RWPE2 (cell line): ENCODE data around the gene NXF1.

Source experiments
- ATAC-seq: fragments of 200-7000 bp; cut with Tn5 transposase; 3 replicates; pipeline ENCODE4 v1.9.1; 2021; ENCODE audit warnings: low read depth
- DNase-seq: peaks from one replicate; pipeline ENCODE4 v3.0.0-alpha.2; 2020; ENCODE audit warnings: low spot score
- H3K27ac ChIP-seq: fragments of 450-650 bp; 2 replicates; pipeline ENCODE4 v1.5.1; 2017; ENCODE audit warnings: mild to moderate bottlenecking; ENCODE audit not compliant: poor library complexity, severe bottlenecking
- H3K27me3 ChIP-seq: fragments of 250-450 bp; sonication (Bioruptor Pico); 2 replicates; pipeline ENCODE4 v1.5.1; 2021; ENCODE audit warnings: mild to moderate bottlenecking, moderate library complexity; ENCODE audit not compliant: insufficient read depth, poor library complexity, severe bottlenecking
- H3K36me3 ChIP-seq: fragments of 250-450 bp; sonication (Bioruptor Pico); 2 replicates; pipeline ENCODE4 v1.5.1; 2020; ENCODE audit warnings: low read depth, mild to moderate bottlenecking, moderate library complexity
- H3K4me1 ChIP-seq: fragments of 250-450 bp; sonication (Bioruptor Pico); 2 replicates; pipeline ENCODE4 v1.5.1; 2021; ENCODE audit warnings: mild to moderate bottlenecking, moderate library complexity; ENCODE audit not compliant: insufficient read depth, poor library complexity, severe bottlenecking
- H3K4me3 ChIP-seq: fragments of 250-450 bp; sonication (Bioruptor Pico); 2 replicates; pipeline ENCODE4 v1.5.1; 2021; ENCODE audit warnings: mild to moderate bottlenecking, moderate library complexity; ENCODE audit not compliant: severe bottlenecking
- H3K9me3 ChIP-seq: fragments of 250-450 bp; sonication (Bioruptor Pico); 2 replicates; pipeline ENCODE4 v1.5.1; 2021; ENCODE audit warnings: mild to moderate bottlenecking, moderate library complexity; ENCODE audit not compliant: severe bottlenecking
- TF ChIP-seq, protein P1 (sequence below): fragments of 450-650 bp; IDR thresholded peaks from one replicate; pipeline ENCODE4 v1.5.1; 2017; ENCODE audit warnings: mild to moderate bottlenecking, moderate library complexity; ENCODE audit not compliant: poor library complexity, severe bottlenecking

Gene NXF1

DNA sequence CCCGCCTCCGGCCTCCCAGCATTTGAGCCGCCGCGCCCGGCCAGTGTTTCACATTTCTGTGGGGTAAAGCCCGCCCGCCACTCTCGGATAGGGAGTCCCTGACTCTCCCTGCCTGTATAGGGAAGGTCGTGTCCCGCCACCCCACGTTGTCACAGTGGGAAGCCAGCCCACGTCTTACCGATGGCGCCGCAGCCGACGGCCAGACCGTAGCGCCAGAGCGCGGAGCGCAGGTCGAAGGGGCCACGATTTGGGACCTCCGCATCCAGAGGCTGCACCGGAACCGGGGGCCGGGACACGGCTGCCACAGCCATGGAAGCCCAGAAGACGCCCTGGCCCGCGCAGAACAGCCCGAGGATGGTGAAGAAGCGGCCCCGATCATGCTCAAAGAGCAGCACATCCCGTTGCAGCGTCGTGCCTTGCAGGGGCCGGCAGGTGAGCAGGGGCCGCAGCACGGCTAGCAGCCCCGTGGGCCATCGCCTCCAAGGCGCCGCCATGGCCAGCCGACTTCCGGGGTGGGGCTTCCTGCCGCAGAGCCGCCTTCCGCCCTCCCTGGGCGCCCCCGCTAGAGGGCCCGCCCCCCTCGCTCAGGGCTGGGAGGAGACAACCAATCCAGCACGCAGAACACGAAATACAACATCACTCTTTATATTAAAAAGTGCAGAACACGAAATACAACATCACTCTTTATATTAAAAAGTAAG lies 13.6 kb downstream of the NXF1 start, which contains the start of gene TMEM223:
Gene TMEM223 (minus strand): TSS at position 506 of the 701 bp plus-strand sequence. CDS start 12 bp downstream, at position 494.
- ATAC-seq = peak; percentile 80
- TF ChIP-seq, protein P1, sequence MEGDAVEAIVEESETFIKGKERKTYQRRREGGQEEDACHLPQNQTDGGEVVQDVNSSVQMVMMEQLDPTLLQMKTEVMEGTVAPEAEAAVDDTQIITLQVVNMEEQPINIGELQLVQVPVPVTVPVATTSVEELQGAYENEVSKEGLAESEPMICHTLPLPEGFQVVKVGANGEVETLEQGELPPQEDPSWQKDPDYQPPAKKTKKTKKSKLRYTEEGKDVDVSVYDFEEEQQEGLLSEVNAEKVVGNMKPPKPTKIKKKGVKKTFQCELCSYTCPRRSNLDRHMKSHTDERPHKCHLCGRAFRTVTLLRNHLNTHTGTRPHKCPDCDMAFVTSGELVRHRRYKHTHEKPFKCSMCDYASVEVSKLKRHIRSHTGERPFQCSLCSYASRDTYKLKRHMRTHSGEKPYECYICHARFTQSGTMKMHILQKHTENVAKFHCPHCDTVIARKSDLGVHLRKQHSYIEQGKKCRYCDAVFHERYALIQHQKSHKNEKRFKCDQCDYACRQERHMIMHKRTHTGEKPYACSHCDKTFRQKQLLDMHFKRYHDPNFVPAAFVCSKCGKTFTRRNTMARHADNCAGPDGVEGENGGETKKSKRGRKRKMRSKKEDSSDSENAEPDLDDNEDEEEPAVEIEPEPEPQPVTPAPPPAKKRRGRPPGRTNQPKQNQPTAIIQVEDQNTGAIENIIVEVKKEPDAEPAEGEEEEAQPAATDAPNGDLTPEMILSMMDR = no peak
- no peaks in the 10 kb centered on the region for H3K27me3 ChIP-seq
- peak within 1 kb of the TSS; percentile 90 for H3K27ac ChIP-seq
- H3K9me3 ChIP-seq = no peaks in the 10 kb centered on the region
- peak; percentile 85 for DNase-seq
- H3K36me3 ChIP-seq = peaks cover 64% of the 10 kb centered on the region
- peak within 1 kb of the TSS; percentile 97 for H3K4me3 ChIP-seq
- H3K4me1 ChIP-seq = peaks cover 9% of the 10 kb centered on the region

DNA sequence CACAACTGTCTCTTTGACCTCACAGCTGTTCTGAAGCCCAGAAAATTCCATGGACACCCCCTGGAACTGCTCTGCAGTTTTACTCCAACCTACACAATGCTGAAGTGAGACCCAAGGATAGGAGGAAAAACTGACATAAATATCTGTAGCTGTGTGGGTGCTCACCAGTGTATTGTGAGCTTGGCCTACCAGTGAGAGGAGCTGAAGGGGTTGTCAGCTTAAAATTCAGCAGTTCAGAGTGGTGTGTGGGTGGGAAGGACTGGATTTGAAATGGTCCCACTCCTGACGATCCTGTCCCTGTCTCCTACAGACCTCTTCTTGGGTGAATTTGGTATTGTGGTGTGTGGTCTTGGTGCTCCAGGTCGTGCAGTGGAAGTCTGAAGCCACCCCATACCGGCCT lies 15.7 kb downstream of the NXF1 start:
- H3K4me1 ChIP-seq = peaks cover 9% of the 10 kb centered on the region
- ATAC-seq (no peak), DNase-seq (no peak)
- no peak overlapping the region for H3K4me3 ChIP-seq
- H3K36me3 ChIP-seq = peaks cover 49% of the 10 kb centered on the region
- TF ChIP-seq, protein P1 = no peak
- H3K9me3 ChIP-seq = no peaks in the 10 kb centered on the region
- H3K27me3 ChIP-seq = no peaks in the 10 kb centered on the region
- peak overlapping the region; percentile 90 for H3K27ac ChIP-seq

DNA sequence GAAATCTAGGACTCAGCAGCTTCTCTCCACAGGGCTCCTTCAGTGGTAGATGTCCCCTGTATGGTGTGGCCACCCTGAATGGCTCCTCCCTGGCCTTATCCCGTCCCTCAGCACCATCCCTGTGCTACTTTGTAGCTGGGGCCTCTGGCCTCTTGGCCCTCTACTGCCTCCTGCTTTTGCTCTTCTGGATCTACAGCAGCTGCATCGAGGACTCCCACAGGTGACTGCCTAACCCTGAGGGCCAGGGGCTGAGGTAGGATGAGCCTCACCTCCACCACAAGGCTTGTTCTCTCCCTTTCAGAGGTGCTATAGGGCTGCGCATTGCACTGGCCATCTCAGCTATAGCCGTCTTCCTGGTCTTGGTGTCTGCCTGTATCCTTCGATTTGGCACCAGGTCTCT lies 16.2 kb downstream of the NXF1 start:
- TF ChIP-seq, protein P1 = no peak
- peak overlapping the region; percentile 90 for H3K27ac ChIP-seq
- no peaks in the 10 kb centered on the region for H3K9me3 ChIP-seq
- H3K27me3 ChIP-seq = no peaks in the 10 kb centered on the region
- peaks cover 46% of the 10 kb centered on the region for H3K36me3 ChIP-seq
- DNase-seq = no peak
- no peak for ATAC-seq
- peaks cover 9% of the 10 kb centered on the region for H3K4me1 ChIP-seq
- no peak overlapping the region for H3K4me3 ChIP-seq

DNA sequence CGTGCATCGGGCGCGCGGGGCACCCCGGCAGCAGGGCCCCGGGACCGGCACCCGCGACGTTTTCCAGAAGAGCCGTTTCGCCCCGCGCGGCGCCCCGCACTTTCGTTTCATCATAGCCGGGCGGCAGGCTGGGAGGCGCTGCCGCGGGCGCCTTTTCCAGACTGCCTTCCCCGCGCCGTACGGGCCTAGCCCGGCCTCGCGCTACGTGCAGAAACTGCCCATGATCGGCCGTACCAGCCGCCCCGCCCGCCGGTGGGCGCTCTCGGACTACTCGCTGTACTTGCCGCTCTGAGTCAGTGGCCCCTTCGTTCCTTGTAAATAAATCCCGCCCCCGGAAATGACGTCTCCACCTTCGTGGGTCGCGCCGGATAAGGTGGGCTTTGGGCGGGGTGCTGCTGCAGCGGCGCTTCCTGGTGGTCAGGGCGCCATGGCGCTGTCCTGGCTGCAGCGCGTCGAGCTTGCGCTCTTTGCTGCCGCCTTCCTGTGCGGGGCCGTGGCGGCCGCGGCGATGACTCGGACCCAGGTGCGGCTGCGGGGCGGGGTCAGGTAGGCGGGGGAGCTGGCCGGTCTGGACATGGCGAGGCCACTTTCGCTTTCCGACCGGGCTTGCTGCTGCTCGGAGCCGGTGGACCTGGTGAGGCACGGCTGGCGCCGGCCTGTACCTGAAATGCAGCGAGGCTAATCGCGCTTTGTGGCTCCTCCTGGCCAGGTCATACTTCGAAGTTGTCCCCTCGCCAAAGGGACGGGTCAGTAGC lies 18.1 kb downstream of the NXF1 start, which contains the start of gene TMEM179B:
Gene TMEM179B (plus strand): TSS at position 398 of the 755 bp plus-strand sequence. CDS start 30 bp downstream, at position 428.
- Histone ChIP-seq H3K4me3 (peak within 1 kb of the TSS; percentile 89), H3K27me3 (no peaks in the 10 kb centered on the region), H3K9me3 (no peaks in the 10 kb centered on the region), H3K4me1 (peaks cover 8% of the 10 kb centered on the region), H3K27ac (peak within 1 kb of the TSS; percentile 90), H3K36me3 (peaks cover 36% of the 10 kb centered on the region)
- TF ChIP-seq, protein P1 = peak; percentile 79
- peak; percentile 66 for ATAC-seq
- peak; percentile 98 for DNase-seq
